Neural cell (in vitro differentiated cells): ENCODE results near the gene SRCAP.

Source experiments
- EP300 ChIP-seq: fragments of 450-650 bp; conservative IDR thresholded peaks from 2 replicates; pipeline ENCODE4 v1.6.1; 2014; ENCODE audit warnings: antibody characterized with exemption, mild to moderate bottlenecking, moderate library complexity; ENCODE audit not compliant: poor library complexity, severe bottlenecking
- RAD21 ChIP-seq: fragments of 450-650 bp; conservative IDR thresholded peaks from 2 replicates; pipeline ENCODE4 v1.6.1; 2014; ENCODE audit warnings: antibody characterized with exemption, mild to moderate bottlenecking, moderate library complexity
- TAF1 ChIP-seq: IDR thresholded peaks from 2 replicates; pipeline ENCODE4 v1.6.1; 2012; ENCODE audit warnings: low read depth
- TF ChIP-seq, protein P1 (sequence below): fragments of 450-650 bp; IDR thresholded peaks from 2 replicates; pipeline ENCODE4 v1.5.1; 2014; ENCODE audit warnings: antibody characterized with exemption, mild to moderate bottlenecking, moderate library complexity; ENCODE audit not compliant: poor library complexity, severe bottlenecking
- TF ChIP-seq, protein P2 (sequence below): IDR thresholded peaks from 2 replicates; pipeline ENCODE4 v1.6.1; 2012; ENCODE audit warnings: borderline replicate concordance

- TF ChIP-seq, protein P1, sequence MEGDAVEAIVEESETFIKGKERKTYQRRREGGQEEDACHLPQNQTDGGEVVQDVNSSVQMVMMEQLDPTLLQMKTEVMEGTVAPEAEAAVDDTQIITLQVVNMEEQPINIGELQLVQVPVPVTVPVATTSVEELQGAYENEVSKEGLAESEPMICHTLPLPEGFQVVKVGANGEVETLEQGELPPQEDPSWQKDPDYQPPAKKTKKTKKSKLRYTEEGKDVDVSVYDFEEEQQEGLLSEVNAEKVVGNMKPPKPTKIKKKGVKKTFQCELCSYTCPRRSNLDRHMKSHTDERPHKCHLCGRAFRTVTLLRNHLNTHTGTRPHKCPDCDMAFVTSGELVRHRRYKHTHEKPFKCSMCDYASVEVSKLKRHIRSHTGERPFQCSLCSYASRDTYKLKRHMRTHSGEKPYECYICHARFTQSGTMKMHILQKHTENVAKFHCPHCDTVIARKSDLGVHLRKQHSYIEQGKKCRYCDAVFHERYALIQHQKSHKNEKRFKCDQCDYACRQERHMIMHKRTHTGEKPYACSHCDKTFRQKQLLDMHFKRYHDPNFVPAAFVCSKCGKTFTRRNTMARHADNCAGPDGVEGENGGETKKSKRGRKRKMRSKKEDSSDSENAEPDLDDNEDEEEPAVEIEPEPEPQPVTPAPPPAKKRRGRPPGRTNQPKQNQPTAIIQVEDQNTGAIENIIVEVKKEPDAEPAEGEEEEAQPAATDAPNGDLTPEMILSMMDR: no peak
- TF ChIP-seq EP300 (no peak), TAF1 (no peak), RAD21 (no peak)
- TF ChIP-seq, protein P2, sequence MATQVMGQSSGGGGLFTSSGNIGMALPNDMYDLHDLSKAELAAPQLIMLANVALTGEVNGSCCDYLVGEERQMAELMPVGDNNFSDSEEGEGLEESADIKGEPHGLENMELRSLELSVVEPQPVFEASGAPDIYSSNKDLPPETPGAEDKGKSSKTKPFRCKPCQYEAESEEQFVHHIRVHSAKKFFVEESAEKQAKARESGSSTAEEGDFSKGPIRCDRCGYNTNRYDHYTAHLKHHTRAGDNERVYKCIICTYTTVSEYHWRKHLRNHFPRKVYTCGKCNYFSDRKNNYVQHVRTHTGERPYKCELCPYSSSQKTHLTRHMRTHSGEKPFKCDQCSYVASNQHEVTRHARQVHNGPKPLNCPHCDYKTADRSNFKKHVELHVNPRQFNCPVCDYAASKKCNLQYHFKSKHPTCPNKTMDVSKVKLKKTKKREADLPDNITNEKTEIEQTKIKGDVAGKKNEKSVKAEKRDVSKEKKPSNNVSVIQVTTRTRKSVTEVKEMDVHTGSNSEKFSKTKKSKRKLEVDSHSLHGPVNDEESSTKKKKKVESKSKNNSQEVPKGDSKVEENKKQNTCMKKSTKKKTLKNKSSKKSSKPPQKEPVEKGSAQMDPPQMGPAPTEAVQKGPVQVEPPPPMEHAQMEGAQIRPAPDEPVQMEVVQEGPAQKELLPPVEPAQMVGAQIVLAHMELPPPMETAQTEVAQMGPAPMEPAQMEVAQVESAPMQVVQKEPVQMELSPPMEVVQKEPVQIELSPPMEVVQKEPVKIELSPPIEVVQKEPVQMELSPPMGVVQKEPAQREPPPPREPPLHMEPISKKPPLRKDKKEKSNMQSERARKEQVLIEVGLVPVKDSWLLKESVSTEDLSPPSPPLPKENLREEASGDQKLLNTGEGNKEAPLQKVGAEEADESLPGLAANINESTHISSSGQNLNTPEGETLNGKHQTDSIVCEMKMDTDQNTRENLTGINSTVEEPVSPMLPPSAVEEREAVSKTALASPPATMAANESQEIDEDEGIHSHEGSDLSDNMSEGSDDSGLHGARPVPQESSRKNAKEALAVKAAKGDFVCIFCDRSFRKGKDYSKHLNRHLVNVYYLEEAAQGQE: no peak
Measured at GRCh38 chr16:30700491-30700890, 1.5 kb downstream of the SRCAP start.
